GM21515 (cell line): Measurements from ENCODE around the gene ME3.

Experiments used
- ATAC-seq: cut with Tn5 transposase; IDR thresholded peaks from one replicate; pipeline ENCODE4 v1.9.1; 2021; ENCODE audit not compliant: unreplicated experiment

ME3 gene

DNA sequence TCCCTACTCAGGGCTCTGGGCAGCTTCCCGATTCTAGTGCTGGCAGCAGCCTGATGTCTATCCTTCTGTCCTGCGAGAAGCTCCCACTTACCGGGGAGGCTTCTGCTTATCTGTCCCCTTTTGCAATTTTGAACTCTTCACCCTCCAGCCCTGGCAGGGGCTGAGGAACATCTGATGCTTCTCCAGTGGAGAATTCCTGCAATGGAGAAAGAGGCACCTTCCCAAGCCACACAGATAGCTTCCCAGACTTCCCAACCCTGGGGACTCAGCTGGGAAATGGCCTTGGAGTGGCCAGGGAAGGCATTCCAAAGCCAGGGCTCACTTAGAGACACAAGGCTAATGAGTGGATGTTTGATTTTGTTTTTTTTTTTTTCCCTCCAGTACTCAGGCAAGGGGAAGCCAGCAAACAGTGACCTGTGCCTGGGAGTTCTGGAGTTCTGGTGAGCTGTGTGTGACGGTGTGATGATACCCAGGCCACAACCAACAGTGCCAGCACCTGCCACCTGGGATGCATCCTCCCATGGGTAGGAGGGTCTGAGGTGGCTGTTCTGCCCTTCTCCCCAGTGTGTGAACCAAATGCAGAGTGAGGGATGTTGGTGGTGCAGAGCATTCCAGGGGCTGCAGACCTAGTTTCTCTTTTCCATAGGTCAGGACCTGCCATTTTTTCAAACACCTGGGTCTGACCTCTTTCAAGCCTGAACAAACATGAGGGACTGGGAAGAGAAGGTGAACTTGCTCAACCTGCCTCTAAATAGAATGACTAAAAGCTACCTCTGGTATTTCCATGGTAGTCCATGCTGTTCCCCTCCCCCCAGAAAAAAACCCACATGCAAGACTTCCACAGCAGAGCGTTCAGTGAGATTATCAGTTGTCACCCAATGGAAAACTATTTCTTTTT lies 202.7 kb downstream of the ME3 start:
- ATAC-seq: no peak

- no peak for ATAC-seq
These were observed 204.2 kb downstream of the ME3 start for GRCh38 chr11:86468169-86468568.

DNA sequence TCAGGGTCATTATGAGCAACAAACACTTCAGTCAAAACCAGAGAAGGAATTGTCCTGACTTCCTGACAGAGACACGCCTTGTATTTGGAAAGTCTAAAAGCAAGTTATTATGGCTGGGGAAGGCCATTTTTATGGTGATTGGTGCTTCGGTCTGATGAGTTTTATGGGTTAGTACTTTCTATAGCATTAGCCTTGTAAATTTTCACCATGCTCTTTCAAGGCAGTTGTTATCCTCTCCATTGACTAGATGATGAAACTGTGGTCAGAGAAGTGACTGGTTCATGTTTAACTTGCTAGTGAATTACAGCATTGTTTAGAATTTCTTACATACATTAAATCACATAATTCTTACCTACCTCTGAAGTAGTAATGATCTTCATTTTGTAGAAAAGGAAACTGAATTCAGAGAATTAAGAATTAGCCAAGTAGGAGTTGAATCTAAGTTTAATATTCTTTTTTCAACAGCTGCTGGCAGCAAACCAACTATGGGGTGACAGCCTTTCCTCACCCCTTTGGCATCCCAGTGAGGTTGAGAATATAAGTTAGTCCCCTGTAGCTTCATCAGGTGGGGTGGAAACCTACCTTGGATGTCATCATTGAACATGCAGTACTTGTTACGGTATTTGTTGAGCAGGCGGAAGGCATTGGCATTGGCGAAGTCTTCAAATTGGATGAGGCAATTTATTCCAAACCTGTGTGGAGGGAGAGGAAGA lies 207.8 kb downstream of the ME3 start:
- no peak for ATAC-seq

GRCh38 chr11:86463955-86464354 lies 208.5 kb downstream of the ME3 start:
- ATAC-seq: no peak

GRCh38 chr11:86463120-86463519 lies 209.3 kb downstream of the ME3 start:
- ATAC-seq: no peak

GRCh38 chr11:86461892-86462291 lies 210.5 kb downstream of the ME3 start:
- no peak for ATAC-seq

DNA sequence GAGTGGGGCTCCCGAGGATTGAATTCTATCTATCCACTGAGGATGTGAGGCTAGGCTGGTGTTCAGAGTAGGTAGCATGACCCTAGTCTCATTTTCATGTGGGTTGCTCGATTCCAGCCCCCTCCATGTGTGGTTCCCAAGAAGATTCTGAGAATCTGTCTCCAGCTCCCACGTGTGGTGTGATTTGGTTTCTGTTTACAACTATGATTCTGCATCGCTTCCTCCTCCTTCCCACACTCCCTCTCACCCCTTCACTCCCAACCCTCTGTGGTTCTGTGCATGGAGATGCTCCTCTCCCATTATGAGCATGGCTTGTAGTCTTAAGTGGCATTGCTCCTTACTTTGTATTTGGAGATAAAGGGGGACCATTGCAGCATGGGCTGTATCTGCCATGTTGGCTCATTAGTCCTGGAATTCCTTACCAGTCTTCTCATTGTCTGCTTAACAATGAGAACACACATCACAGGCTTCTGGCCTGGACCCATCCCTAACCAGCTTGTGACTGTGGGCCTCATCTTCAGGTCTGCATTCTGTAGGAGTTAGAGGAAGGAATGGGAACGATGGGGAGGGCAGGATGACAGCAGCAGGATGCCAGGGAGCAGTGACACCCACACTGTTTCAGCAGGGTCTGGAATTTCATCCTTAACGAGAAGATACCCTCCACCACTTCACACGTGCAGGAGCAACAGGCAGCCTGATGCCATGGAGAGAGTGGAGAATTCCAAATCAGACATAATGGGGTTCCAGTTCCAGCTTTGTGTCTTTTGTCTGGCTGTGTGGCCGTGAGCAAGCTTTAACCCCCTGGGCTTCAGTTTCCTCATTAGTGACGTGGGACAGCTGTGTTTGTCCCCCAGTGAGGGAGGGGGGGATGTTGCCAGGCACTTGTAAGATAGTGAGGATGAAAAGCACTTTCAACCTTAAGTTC lies 211.7 kb downstream of the ME3 start:
- ATAC-seq: no peak

DNA sequence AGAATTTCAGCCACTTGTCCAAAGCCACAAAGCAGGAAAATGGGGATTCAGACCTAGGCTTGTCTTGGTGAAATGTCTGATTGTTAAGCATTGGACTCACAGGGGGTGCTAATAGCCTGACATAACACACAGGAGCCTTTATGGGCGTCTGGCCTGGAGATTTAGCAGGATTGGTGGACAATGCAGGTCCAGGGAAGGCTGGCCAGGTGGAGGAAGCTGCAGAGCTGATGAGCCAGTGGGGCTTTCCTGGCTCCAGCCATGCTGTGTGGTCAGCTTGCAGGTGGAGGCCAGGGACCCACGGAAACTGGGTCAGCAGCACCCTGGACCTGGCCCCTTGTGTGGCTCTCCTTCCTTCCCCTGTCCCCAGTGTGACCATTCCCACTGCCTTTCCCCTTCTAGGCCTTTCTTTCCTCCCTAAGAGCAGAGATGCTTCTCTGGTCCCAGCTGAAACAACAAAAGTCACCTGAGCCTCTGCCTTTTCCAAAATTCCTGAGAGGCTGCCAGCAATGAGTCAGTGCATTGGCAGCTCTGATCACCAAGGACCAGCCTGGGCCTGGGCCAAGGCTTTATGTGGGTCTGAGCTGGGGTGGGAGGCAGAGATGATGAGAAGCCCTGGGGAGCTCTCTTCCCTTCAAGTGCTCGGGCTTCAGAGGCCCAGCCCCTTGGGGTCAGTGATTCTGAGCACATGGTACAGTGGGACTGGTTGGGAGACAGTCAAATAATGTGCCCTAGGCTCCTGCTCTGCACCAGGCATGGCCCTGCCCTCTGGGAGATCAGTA lies 212.5 kb downstream of the ME3 start:
- ATAC-seq: no peak

DNA sequence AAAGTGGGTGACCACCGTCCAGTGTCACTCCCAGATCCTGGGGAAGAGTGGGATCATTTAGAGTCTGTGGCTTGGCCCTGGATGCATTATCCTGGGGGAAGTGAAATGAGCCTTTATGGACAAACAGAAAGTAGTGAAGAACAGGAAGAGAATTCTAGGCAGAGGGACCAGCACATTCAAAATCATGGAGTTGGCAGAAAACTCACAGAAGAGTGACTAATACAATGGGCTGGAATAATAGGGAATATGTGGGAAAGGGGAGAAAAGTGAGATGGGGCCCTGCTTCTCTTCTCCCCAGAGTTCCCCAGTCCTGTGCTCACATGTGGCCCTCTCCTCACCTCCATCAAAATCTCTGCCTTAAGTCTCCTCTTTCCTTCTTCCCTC lies 213.4 kb downstream of the ME3 start:
- no peak for ATAC-seq

DNA sequence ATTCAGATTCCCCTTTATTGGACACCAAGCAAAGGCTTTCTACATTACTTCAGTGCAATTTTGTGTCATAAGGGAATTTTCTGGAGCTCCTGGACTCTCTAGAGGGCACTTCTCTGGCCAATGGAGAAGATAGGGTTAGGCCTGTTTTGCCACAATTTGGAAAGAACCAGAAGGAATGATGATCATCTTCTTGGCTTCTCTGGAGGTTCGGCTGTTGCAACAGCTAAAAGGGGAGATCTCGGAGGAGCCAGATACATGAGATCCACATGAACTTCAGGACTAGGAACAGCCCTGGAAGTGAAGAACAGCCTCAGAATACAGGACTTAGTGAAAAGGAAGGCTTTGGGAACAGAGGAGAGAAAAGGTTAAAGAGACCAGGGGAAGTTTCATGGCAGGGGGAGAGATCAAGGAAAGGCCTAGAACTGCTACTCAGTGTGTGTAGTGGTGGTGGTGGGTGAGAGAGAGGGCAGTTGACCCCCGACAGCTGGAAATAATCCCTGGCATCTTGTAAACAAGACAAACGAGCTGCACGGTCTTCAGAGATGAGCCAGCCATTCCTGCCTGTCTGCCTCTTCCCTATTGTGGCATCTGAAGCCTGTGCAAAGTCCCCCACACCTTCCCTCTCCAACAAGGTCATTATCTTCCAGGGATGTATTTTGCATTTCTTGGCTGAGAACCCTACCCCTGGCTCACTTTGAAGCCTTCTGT lies 214.0 kb downstream of the ME3 start:
- ATAC-seq: no peak

DNA sequence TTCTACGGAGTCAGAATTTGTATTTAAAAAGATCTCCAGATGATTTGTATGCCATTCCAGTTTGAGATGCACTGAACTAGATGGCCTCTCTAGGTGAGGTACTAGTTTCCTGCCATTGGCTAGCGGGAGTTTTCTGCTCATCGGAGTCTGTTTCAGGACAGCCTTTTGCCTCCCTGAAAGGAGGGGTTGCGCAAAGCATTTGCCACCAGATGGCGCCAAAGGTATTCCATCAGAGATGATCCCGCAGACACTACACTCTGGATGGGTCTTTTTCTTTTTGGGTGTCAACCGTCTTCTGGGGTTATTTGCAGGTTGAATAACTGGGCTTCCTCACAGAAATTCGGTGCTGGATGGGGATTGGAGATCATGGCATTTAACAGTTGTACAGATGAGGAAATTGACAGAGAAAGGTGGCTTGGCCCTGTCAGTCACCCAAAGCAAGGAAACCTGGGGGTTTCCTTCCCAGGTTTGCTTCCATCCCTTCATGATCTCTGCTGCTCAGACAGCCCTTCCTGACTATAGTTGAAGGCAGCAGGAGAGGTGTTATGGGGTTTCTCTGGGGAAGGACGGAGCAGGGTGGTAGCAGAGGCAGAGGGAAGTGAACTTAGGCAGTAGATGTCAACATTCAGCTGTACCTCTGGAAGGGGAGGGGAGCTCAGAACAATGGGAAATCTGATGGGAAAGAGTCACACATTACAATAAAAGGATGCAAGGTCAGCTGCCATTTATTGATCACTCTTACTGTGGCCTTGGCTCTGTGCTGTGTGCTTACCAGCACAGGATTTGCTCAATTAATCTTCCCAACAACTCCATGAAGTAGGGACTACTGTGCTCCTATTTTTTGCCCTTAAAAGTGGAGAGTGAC lies 216.1 kb downstream of the ME3 start:
- ATAC-seq: peak; percentile 82

- ATAC-seq: no peak
These were observed 219.0 kb downstream of the ME3 start for GRCh38 chr11:86453290-86454030.

GRCh38 chr11:86449993-86450629 lies 222.3 kb downstream of the ME3 start:
- no peak for ATAC-seq

DNA sequence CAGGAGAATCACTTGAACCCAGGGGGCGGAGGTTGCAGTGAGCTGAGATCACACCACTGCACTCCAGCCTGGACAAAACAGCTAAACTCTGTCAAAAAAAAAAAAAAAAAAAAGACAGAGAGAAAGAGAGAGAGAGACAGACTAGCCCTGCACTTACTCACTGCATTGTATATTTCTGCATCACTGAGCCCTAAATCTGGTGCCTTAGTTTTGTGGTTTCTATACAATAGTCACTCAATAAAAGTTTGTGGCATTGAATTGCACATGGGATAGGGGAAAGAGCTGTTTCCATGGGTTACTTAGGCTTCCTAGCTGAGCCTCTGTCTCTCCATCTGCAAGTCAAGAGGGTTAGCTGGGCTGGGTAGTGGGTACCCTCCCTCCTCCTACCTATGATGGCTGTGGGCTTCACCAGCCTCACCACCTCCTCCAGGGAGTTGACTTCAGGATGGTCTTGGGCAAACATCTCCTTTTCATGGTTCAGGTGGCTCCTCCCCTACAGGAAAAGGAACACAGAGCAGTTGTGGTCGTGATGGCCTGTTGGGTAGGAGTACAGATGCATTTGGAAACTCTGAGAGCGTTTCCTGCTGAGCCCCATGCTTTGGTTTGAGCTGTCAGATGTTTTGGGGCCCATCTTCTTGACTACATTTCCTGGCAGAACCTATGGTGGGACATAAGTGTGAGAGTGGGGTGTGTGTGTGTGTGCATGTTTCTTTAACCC lies 224.5 kb downstream of the ME3 start:
- ATAC-seq: no peak

- no peak for ATAC-seq
These were observed 225.5 kb downstream of the ME3 start for GRCh38 chr11:86446924-86447285.

- ATAC-seq: no peak
These were observed 226.1 kb downstream of the ME3 start for GRCh38 chr11:86446163-86446923.
